Suprapubic skin (tissue), 4 donors: ENCODE data around the gene ITIH4. TPM values are rescaled to one million over a fixed set of nuclear protein-coding genes. Genes with fewer than 3 reads are reported as not detected.

Experiments used
- DNase-seq, 2 donors: peaks; one replicate each; pipeline ENCODE4 v3.0.0-alpha.2; 2019; ENCODE audit warnings: low spot score in 2 of 2
- H3K27ac ChIP-seq: fragments of 200-600 bp; sonication (generic); one replicate; pipeline ENCODE4 v1.5.1; 2019
- H3K27me3 ChIP-seq: fragments of 200-600 bp; sonication (generic); one replicate; pipeline ENCODE4 v1.5.1; 2019
- H3K36me3 ChIP-seq: fragments of 200-600 bp; sonication (generic); one replicate; pipeline ENCODE4 v1.5.1; 2019
- H3K4me1 ChIP-seq: fragments of 200-600 bp; sonication (generic); one replicate; pipeline ENCODE4 v1.5.1; 2019
- H3K4me3 ChIP-seq: fragments of 200-600 bp; sonication (generic); one replicate; pipeline ENCODE4 v1.5.1; 2019; ENCODE audit warnings: mild to moderate bottlenecking
- H3K9me3 ChIP-seq: fragments of 200-600 bp; sonication (generic); one replicate; pipeline ENCODE4 v1.5.1; 2019
- CTCF ChIP-seq, 2 donors: fragments of 200-600 bp in 1 of 2; fragments of 450-650 bp in 1 of 2; sonication (generic) in 1 of 2; IDR thresholded peaks; one replicate each; pipeline ENCODE4 v1.5.1; 2016 to 2019; ENCODE audit warnings: antibody characterized with exemption in 2 of 2, mild to moderate bottlenecking in 1 of 2, moderate library complexity in 1 of 2
- EP300 ChIP-seq: sonication (generic); formaldehyde crosslinking; IDR thresholded peaks from one replicate; pipeline ENCODE4 v1.6.1; 2017; ENCODE audit warnings: antibody characterized with exemption
- POLR2A ChIP-seq, 2 donors: fragments of 450-650 bp; IDR thresholded peaks; one replicate each; pipeline ENCODE4 v1.6.1; 2017; ENCODE audit warnings: antibody characterized with exemption in 2 of 2, mild to moderate bottlenecking in 2 of 2, moderate library complexity in 2 of 2
- POLR2AphosphoS5 ChIP-seq, 3 donors: sonication (generic); formaldehyde crosslinking; IDR thresholded peaks; one replicate each; pipeline ENCODE4 v1.6.1; 2017; ENCODE audit warnings: antibody characterized with exemption in 3 of 3
- WGBS: methylation state at CpG from one replicate; pipeline ENCODE4 v1.1.5; 2018; 5-methylcytosine and 5-hydroxymethylcytosine counted together
- total RNA-seq, 4 donors: library from RNA; depleted of rRNA; stranded (reverse); fragments of >200 nt; gene quantifications; one replicate each; pipeline ENCODE4 v1.1.0, GENCODE V29; 2016

Gene ITIH4
- total RNA-seq, 4 donors from 2014 or later = 2.1 to 12.2 (median 4.6) TPM

DNA sequence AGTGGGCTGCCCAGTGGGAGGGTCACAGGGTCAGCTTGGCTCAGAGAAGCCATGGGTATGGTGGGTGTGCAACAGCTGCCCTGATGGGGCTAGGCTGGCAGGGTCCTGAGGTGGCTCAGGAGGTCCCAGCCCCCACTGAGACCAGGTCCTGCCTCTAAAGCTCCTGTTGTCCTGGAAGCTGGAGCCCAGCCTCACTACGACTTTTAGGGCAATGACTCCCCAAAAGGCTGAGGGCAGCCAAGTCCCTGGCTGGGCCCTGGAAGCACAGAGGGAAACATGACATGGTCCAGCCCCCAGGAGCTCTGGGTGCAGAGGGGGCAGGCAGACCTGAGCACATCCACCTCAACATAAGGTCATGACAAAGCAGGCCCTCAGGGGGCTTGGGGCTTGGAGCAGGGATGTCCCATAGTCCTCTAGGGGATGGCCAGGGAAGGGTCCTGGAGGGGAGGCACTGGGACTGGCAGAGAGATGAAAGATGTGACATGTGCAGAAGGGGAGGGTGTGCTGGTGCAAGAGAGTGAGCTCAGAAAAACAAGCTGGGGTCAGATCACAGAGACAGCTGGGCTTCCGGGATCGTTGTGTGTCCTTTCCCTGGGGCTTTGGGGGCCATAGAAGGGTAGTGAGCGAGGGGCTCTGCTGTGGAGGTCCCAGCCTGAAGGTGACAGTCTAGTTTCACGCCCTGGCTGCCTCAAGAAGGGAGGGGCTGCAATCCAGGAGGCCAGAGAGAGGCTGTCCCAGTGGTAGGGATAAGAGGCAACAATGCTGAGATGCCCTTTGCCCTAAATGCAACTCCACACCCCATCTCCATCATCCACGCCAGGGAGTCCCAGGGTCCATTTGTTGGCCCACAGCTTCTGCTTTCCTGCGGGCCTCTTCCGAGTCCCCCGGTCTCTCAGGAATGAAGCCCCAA lies 36.5 kb downstream of the ITIH4 start:
- Histone ChIP-seq H3K27ac (no peak overlapping the region), H3K27me3 (no peaks in the 10 kb centered on the region), H3K36me3 (no peaks in the 10 kb centered on the region), H3K4me3 (no peak overlapping the region), H3K9me3 (no peaks in the 10 kb centered on the region), H3K4me1 (peaks cover 8% of the 10 kb centered on the region)
- TF ChIP-seq CTCF (IDR thresholded peaks at IDR 0.05) = no peak
- no peak for TF ChIP-seq POLR2A (IDR thresholded peaks at IDR 0.05)
- no peak for TF ChIP-seq POLR2AphosphoS5 (IDR thresholded peaks at IDR 0.05)
- TF ChIP-seq EP300 = no peak
- DNase-seq = no peak
- 96% methylated on average over 7 of the region's 9 CpGs for WGBS

DNA sequence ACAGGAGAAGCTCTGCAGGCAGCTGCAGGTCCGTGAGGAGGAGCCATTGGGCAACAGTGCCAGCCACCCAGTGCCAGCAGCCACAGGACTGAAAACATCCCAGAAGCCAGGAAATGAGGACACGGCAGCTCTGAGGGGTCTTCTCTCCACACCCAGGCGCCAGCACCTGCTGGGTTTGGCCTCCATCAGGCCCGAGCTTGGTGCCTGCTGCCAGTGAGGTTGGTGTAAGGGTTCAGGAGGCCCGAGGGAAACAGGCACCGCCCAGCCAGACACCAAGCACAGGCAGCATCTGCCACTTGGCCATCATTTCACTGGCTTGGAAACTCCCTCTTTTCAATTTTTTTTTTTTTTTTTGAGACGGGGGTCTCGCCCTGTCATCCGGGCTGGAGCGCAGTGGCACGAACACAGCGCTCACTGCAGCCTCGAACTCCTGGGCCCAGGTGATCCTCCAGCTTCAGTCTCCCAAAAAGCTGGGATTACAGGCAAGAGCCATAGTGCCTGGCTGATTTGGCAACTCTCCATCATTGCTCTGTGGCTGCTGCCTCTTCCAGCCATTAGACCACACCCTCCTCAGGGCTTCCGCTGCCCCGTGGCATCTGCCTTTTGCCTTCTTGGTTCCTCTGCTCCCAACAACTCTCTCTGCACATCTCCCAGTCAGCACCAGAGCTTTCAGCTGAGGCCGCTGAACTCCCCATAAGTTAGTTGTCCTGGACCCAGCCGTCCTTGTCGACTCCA lies 37.3 kb downstream of the ITIH4 start:
- 55% methylated on average over 18 of the region's 18 CpGs for WGBS
- DNase-seq = no peak
- H3K9me3 ChIP-seq = no peaks in the 10 kb centered on the region
- peaks cover 8% of the 10 kb centered on the region for H3K4me1 ChIP-seq
- H3K4me3 ChIP-seq = no peak overlapping the region
- no peaks in the 10 kb centered on the region for H3K27me3 ChIP-seq
- TF ChIP-seq CTCF (IDR thresholded peaks at IDR 0.05) (no peak), POLR2AphosphoS5 (IDR thresholded peaks at IDR 0.05) (no peak), POLR2A (IDR thresholded peaks at IDR 0.05) (no peak), EP300 (no peak)
- no peaks in the 10 kb centered on the region for H3K36me3 ChIP-seq
- H3K27ac ChIP-seq = no peak overlapping the region

DNA sequence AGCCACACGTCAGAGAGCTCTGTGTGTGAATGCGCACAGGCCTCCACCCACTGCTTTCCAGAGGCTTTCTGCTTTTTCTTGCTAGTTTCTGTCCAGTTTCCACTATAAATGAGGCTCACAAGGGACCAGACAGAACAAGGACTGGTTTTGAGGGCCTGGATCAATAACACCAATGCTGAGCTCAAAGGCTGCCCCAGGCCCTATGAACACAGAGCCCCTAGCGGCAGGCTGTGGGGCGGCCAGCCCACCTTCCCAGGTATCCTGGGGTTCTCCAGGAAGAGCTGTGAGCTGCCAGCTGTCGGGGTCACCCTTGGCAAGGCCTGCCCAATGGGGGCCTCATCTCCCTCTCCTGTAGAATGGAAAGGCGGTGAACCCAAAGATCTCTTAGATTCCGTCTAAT lies 38.1 kb downstream of the ITIH4 start:
- Histone ChIP-seq H3K9me3 (no peaks in the 10 kb centered on the region), H3K4me3 (no peak overlapping the region), H3K27me3 (no peaks in the 10 kb centered on the region), H3K36me3 (no peaks in the 10 kb centered on the region), H3K27ac (no peak overlapping the region), H3K4me1 (peaks cover 8% of the 10 kb centered on the region)
- DNase-seq = no peak
- TF ChIP-seq CTCF (IDR thresholded peaks at IDR 0.05) = no peak
- no peak for TF ChIP-seq EP300
- TF ChIP-seq POLR2AphosphoS5 (IDR thresholded peaks at IDR 0.05) = no peak
- no peak for TF ChIP-seq POLR2A (IDR thresholded peaks at IDR 0.05)
- 100% methylated on average over 2 of the region's 7 CpGs for WGBS

- TF ChIP-seq CTCF (IDR thresholded peaks at IDR 0.05) (no peak), EP300 (no peak), POLR2A (IDR thresholded peaks at IDR 0.05) (no peak)
- 93% methylated on average over 2 of the region's 4 CpGs for WGBS
- Histone ChIP-seq H3K36me3 (no peaks in the 10 kb centered on the region), H3K4me3 (no peak overlapping the region), H3K4me1 (peaks cover 11% of the 10 kb centered on the region), H3K27ac (no peak overlapping the region), H3K9me3 (no peaks in the 10 kb centered on the region), H3K27me3 (no peaks in the 10 kb centered on the region)
- DNase-seq = no peak
Observed at GRCh38 chr3:52791928-52792327, 38.5 kb downstream of the ITIH4 start.

GRCh38 chr3:52791366-52791765 lies 39.1 kb downstream of the ITIH4 start:
- H3K36me3 ChIP-seq = no peaks in the 10 kb centered on the region
- peaks cover 11% of the 10 kb centered on the region for H3K4me1 ChIP-seq
- H3K4me3 ChIP-seq = no peak overlapping the region
- no peaks in the 10 kb centered on the region for H3K27me3 ChIP-seq
- no peak for DNase-seq
- H3K27ac ChIP-seq = no peak overlapping the region
- WGBS = 88% methylated on average over 12 of the region's 12 CpGs
- H3K9me3 ChIP-seq = no peaks in the 10 kb centered on the region
- TF ChIP-seq POLR2AphosphoS5 (IDR thresholded peaks at IDR 0.05) (no peak), EP300 (no peak), CTCF (IDR thresholded peaks at IDR 0.05) (no peak)
